AG09319 (cell line): ENCODE data around the gene TIRAP.

Source experiments
- DNase-seq: peaks from one replicate; pipeline ENCODE4 v3.0.0-alpha.2; 2010; ENCODE audit warnings: low read depth; ENCODE audit errors: extremely low read depth
- CTCF ChIP-seq: IDR thresholded peaks from 2 replicates; pipeline ENCODE4 v1.5.1; 2011; ENCODE audit warnings: low read depth, mild to moderate bottlenecking, inconsistent platforms, low read length, moderate library complexity

Gene TIRAP

GRCh38 chr11:126277322-126277721 lies 5.6 kb upstream of the TIRAP start:
- TF ChIP-seq CTCF = no peak
- no peak for DNase-seq

DNA sequence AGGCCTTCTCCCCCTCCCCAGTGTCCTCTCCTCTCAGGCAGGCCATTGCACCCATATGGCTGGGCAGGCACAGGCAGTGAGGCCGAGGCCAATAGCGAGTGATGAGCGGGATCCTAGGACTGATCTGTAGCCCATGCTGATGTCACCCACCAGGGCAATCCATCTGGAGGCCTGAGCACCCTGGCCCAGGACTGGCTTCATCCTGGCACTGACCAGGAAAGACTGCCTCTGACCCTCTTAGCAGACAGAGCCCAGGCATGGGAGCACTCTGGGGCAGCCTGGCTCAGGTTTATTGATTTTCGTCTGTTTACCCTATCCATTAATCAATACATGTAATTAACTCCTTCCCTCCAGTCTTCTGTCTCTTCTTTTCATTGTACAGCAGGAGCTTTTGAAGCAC lies 5.1 kb upstream of the TIRAP start:
- no peak for TF ChIP-seq CTCF
- DNase-seq = no peak

DNA sequence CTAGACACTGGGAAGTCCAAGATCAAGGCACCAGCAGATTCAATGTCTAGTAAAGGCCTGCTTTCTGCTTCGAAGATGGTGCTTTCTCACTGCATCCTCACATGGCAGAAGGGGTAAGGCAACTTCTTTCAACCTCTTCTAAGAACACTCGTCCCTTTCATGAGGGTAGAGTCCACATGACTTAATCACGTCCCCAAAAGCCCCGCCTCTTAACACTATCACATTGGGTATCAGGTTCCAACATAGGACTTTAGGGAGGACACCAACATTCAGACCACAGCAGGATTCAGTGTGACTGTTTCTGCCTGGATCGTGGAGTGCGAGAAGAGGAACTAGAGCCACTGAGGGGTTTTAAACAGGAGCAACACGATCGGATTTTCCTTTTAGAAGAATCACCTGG lies 3.7 kb upstream of the TIRAP start:
- TF ChIP-seq CTCF = no peak
- no peak for DNase-seq

- TF ChIP-seq CTCF = no peak
- no peak for DNase-seq
Measured at GRCh38 chr11:126280595-126280994, 2.3 kb upstream of the TIRAP start.

DNA sequence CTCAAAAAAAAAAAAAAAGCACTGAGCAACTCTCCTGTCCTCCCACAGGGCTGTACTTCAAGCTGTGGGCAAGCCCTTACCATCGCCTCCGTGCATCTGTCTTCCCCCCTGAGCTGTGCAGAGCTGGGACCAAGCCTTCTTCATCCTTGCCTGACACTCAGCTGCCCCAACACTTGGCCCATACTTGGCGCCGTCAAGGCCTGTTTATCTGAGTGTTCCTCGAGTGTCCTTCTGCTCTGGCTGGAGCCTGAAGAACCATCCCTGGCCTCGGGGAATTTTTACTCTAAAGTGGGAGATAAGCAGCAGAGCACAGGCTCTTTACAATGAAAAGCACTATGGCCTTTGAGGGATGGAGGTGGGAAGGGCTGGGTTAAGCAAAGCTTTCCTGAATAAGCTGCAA lies 1.6 kb upstream of the TIRAP start:
- DNase-seq = no peak
- no peak for TF ChIP-seq CTCF

- no peak for TF ChIP-seq CTCF
- DNase-seq = no peak
Measured at GRCh38 chr11:126281666-126282175, 1.2 kb upstream of the TIRAP start.

GRCh38 chr11:126282361-126282735 lies 545 bp upstream of the TIRAP start:
- DNase-seq = no peak
- TF ChIP-seq CTCF = no peak

- TF ChIP-seq CTCF = no peak
- DNase-seq = peak; percentile 72
Measured at GRCh38 chr11:126284829-126285228, 1.9 kb downstream of the TIRAP start.
